WERI-Rb-1 (cell line): ENCODE data around the gene POU2F2.

Experiments
- DNase-seq: peaks from one replicate; pipeline ENCODE4 v3.0.0-alpha.2; 2020
- H3K27ac ChIP-seq: fragments of 250-450 bp; sonication (Bioruptor Pico); 2 replicates; pipeline ENCODE4 v1.5.1; 2020; ENCODE audit warnings: mild to moderate bottlenecking, moderate library complexity
- H3K27me3 ChIP-seq: fragments of 250-450 bp; sonication (Bioruptor Pico); 2 replicates; pipeline ENCODE4 v1.5.1; 2021; ENCODE audit warnings: mild to moderate bottlenecking, low read depth, moderate library complexity; ENCODE audit not compliant: insufficient read depth, severe bottlenecking
- H3K36me3 ChIP-seq: fragments of 250-450 bp; sonication (Bioruptor Pico); 2 replicates; pipeline ENCODE4 v1.5.1; 2020; ENCODE audit warnings: mild to moderate bottlenecking, moderate library complexity
- H3K4me3 ChIP-seq: 2 replicates; pipeline ENCODE4 v1.5.1; 2011; ENCODE audit warnings: low read depth, mild to moderate bottlenecking, control low read depth, low read length
- H3K9me3 ChIP-seq: fragments of 250-450 bp; sonication (Bioruptor Pico); 2 replicates; pipeline ENCODE4 v1.5.1; 2021; ENCODE audit warnings: mild to moderate bottlenecking, moderate library complexity; ENCODE audit not compliant: severe bottlenecking
- TF ChIP-seq, protein P1 (sequence below): IDR thresholded peaks from 2 replicates; pipeline ENCODE4 v1.5.1; 2011; ENCODE audit warnings: low read depth, mild to moderate bottlenecking, control low read depth, inconsistent platforms, low read length

POU2F2 gene

DNA sequence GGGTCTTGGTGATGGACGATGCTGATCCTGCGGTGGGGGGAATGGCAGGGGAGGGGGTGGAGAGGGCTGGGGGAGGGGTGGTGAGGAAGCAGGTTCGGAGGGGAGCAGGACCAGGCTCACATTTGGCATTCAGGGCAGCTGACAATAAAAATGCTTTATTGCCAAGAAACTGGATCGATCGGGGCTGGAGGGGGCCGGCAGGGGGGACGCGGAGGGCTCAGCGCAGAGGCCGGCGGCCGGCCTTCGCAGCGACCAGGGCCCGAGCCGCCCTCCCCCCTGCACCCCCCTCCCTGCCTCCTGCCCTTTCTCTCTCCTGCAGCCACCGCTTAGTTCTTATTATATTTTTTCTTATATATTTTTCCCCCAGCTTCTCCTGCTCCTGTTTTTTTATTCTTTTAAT lies 18.1 kb upstream of the POU2F2 start:
- H3K36me3 ChIP-seq = no peaks in the 10 kb centered on the region
- no peaks in the 10 kb centered on the region for H3K27me3 ChIP-seq
- TF ChIP-seq, protein P1, sequence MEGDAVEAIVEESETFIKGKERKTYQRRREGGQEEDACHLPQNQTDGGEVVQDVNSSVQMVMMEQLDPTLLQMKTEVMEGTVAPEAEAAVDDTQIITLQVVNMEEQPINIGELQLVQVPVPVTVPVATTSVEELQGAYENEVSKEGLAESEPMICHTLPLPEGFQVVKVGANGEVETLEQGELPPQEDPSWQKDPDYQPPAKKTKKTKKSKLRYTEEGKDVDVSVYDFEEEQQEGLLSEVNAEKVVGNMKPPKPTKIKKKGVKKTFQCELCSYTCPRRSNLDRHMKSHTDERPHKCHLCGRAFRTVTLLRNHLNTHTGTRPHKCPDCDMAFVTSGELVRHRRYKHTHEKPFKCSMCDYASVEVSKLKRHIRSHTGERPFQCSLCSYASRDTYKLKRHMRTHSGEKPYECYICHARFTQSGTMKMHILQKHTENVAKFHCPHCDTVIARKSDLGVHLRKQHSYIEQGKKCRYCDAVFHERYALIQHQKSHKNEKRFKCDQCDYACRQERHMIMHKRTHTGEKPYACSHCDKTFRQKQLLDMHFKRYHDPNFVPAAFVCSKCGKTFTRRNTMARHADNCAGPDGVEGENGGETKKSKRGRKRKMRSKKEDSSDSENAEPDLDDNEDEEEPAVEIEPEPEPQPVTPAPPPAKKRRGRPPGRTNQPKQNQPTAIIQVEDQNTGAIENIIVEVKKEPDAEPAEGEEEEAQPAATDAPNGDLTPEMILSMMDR = no peak
- DNase-seq = peak; percentile 51
- H3K27ac ChIP-seq = peak overlapping the region; percentile 87
- H3K9me3 ChIP-seq = no peaks in the 10 kb centered on the region
- no peak overlapping the region for H3K4me3 ChIP-seq

DNA sequence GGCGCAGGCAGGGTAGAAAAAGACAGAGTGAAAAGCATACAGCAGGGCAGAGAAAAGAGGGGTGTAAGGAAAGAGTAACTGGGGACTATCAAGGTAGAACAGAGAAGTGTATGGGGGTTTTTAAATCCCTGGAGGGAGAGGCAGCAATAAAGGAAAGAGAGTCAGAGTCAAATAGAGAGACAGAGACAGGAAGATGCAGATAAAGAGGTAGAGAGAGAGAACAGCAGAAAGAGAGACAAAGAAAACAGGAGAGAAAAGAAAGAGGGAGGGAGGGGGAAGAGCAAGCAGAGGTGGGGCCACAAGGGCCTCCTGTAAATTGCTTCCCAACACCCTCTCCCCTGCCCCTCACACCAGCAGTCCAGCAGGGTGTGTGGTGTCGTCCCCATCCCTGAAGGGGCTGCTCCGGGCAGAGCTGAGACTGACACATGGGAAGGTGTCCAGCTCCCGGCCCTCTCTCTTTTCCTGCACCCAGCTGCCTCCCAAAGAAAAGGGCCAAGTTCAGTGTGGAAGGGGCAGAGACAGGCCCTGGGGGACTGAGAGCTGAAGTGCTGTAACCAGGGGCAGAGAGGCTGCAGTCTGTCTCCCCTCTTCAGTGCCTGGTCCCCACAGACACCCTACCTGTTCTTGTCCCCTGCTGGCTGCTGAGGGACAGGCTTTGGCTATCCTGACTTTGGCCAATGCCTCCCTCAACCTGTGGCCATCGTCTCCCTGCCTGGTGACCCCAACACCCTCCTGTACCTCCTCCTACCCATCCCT lies 17.4 kb upstream of the POU2F2 start:
- Histone ChIP-seq H3K36me3 (no peaks in the 10 kb centered on the region), H3K4me3 (no peak overlapping the region), H3K27ac (peak overlapping the region; percentile 63), H3K9me3 (no peaks in the 10 kb centered on the region), H3K27me3 (no peaks in the 10 kb centered on the region)
- DNase-seq = no peak
- TF ChIP-seq, protein P1 = no peak

DNA sequence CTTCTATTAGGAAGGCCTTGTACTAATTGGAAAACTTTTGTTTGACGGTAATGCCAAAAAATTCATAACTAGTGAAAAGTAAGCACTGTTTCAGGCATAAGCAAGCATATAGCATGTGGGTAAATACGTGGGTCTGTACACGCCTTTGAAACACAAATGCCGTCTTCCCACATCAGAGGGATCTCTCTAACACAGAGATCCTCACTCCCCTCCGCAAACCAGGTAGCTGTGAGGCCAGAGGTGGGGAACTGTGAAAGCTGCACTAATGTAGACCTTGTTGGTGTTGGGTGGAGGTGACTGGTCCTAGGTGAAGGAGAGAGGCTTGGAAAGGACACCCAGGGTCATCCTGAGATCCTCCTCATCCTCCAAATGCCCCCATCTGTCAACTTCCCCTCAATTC lies 16.0 kb upstream of the POU2F2 start:
- Histone ChIP-seq H3K4me3 (no peak overlapping the region), H3K27me3 (no peaks in the 10 kb centered on the region), H3K9me3 (no peaks in the 10 kb centered on the region), H3K36me3 (no peaks in the 10 kb centered on the region), H3K27ac (0 out of 2 replicates have a peak overlapping the region, but pooled peaks have one; percentile 27)
- TF ChIP-seq, protein P1 = no peak
- DNase-seq = no peak

DNA sequence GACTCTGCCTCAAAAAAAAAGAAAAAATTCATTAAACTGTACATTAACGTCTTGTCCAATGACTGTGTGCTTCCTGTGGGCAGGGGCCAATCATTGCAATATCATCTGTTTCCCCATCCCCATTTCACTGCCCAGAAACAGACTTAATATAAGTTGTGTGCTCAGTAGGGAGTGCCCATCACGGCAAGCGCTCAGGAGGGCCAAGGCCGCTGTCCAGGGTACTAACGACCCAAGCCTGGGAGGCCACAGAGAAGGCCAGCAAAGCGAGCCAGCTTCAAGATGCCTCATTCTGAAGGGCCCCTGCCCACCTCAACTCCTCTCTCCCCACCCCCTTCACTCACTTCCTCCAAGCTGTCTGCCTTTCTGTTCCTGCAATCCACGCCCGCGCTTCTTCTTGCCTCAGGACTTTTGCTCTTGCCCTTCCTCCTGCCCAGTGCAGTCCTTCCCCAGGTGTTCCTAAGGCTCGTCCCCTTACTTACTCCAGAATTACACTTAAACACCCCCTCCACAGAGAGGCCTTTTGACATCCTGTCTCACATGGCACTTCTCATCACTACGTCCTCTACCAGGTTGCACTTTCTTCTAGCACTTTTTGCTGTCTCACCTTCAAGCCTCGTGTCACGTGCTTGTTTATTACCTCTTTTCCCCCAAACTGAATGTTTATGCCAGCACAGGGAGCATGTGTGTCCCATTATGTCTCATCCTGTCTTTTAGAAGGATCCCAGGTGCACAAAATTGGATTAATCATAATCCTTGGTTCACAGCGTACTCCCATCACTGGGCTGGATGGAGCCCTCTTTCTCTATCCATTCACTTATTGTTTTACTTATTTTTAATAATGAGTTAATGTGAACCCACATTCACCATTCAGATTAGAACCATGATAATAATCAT lies 11.3 kb upstream of the POU2F2 start:
- TF ChIP-seq, protein P1 = no peak
- DNase-seq = no peak

DNA sequence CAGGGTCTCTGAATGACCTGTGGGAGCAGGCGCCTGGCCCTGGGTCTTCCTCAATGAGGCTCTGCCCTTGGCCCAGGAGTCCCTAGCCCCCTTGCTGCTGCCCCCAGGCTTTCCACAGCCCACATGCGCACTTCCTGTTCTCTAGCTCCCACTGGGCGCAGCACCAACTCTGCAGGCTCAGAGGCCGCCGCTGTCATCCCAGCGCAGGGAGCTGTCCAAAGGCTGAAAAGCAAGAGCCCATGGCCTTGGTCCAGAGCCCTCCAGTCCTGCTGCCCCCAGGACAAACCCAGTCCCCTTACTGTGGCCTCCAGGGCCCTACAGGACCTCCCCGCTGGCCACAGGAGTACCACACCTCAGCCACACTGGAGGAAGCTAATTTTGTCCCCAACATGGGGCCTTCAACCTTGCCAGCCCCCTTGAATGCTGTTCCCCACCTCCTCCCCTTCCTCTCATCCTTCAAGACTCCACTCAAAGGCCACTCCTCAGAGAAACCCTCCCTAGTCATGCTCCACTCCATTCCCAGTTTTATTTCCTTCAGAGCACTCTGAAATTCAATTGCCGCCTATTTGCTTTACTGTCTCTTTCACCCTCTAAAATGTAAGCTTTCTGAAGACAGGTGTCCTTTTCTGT lies 8.0 kb upstream of the POU2F2 start:
- no peak for DNase-seq
- H3K27me3 ChIP-seq = no peaks in the 10 kb centered on the region
- H3K4me3 ChIP-seq = no peak overlapping the region
- no peaks in the 10 kb centered on the region for H3K36me3 ChIP-seq
- H3K9me3 ChIP-seq = no peaks in the 10 kb centered on the region
- H3K27ac ChIP-seq = no peak overlapping the region
- TF ChIP-seq, protein P1 = no peak

More for the DNA sequence above, 11.3 kb upstream of the POU2F2 start:
- no peaks in the 10 kb centered on the region for H3K9me3 ChIP-seq
- no peaks in the 10 kb centered on the region for H3K36me3 ChIP-seq
- no peak overlapping the region for H3K4me3 ChIP-seq
- no peaks in the 10 kb centered on the region for H3K27me3 ChIP-seq
- H3K27ac ChIP-seq = no peak overlapping the region
